HG03135 (cell line): ENCODE measurements around the gene TRIM51G.
"Not testable (repeated sequence)": the region's sequence is repeated elsewhere in the genome, so short reads cannot be mapped to it uniquely, and the experiment has no call there.

Source experiments
- ATAC-seq: cut with Tn5 transposase; IDR thresholded peaks from one replicate; pipeline ENCODE4 v1.9.1; 2021; ENCODE audit warnings: mild to moderate bottlenecking, moderate library complexity; ENCODE audit not compliant: unreplicated experiment

The TRIM51G gene, protein sequence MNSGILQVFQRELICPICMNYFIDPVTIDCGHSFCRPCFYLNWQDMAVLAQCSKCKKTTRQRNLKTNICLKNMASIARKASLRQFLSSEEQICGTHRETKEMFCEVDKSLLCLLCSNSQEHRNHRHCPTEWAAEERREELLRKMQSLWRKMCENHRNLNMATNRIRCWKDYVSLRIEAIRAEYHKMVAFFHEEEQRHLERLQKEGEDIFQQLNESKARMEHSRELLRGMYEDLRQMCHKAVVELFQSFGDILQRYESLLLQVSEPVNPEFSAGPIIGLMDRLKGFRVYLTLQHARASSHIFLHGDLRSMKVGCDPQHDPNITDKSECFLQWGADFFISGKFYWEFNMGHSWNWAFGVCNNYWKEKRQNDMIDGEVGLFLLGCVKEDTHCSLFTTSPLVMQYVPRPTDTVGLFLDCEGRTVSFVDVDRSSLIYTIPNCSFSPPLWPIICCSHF

DNA sequence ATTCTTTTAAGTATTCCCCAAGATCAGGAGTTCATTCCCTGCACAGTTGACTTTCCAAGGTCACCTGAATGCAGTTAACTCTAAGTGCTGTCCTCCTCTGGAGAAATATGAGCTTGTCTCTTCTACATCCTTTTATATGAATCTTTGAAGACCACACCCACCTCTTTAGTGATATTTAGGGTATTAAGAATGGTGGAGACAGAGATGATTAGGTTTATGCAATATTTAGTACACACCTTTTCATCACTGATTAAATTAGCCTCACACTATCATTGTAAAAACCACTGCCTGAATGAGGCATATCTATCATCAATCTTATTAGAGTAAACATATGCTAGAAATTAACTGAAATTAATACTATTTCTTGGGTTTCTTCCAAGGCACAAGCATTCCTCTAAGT is at the start of gene TRIM51G:
TRIM51G (minus strand) TSS at position 101 of the 400 bp plus-strand sequence. CDS start 2,190 bp downstream, outside the sequence.
- not testable (repeated sequence) for ATAC-seq

GRCh38 chr11:49028523-49028922 is 44.8 kb upstream of the TRIM51G start, which contains the start of gene TRIM49B:
TRIM49B (plus strand) TSS chr11:49028823; CDS start chr11:49031600, 2,777 bp downstream.
- ATAC-seq, result not testable (repeated sequence)

DNA sequence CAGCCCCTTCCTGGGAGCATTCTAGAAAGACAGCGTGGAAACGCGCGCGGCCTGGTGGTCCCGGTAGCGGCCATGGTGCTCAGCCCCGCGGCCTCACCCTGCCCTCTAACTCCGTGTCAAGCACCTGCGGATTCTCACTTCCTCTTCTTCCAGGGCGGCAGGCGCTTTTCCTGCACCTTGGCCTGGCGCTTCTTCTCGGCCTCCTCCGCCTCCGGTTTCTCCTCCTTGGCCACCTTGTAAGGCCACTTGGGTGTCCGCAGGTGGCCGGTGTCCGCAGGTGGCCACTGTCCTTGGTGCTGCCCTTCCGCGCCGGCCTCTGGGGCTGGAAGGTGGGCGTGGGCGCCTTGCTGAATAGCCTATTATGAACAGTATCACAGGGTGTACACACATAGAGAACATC is 15.1 kb downstream of the TRIM51G start:
- not testable (repeated sequence) for ATAC-seq

DNA sequence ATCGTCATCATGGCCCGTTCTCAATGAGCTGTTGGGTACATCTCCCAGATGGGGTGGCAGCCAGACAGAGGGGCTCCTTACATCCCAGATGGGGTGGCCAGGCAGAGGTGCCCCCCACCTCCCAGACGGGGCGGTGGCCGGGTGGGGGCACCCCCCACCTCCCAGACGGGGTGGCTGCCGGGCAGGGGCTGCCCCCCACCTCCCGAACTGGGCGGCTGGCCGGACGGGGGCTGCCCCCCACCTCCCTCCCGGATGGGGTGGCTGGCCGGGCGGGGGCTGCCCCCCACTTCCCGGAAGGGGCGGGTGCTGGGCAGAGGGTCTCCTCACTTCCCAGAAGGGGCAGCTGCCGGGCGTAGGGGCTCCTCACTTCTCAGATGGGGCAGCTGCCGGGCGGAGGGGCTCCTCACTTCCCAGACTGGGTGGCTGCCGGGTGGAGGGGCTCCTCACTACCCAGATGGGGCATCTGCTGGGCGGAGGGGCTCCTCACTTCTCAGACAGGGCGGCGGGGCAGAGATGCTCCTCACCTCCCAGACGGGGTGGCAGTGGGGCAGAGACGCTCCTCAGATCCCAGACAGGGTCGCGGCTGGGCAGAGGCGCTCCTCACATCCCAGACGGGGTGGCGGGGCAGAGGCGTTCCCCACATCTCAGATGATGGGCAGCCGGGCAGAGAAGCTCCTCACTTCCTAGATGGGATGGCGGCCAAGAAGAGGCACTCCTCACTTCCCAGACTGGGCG is 28.2 kb downstream of the TRIM51G start:
- not testable (repeated sequence) for ATAC-seq

- ATAC-seq, result not testable (repeated sequence)
Measured at GRCh38 chr11:48945796-48946195, 37.9 kb downstream of the TRIM51G start.
